Smooth muscle cell (in vitro differentiated cells): ENCODE results near the gene TTC9C. TPM values are rescaled to one million over a fixed set of nuclear protein-coding genes. Genes with fewer than 3 reads are reported as not detected.
A peak's percentile ranks its signal among the peaks of the same experiment; 100 is the strongest.

ENCODE experiments used
- DNase-seq: peaks from one replicate; lab custom pipeline; 2025; ENCODE audit not compliant: unreplicated experiment; lab: John Stamatoyannopoulos, UW
- H2AFZ ChIP-seq: fragments of 200-600 bp; sonication (generic); 2 replicates; pipeline ENCODE4 v1.6.0; 2016; ENCODE audit warnings: antibody characterized with exemption, low read depth, mild to moderate bottlenecking
- H3F3A ChIP-seq: fragments of 200-600 bp; sonication (generic); 2 replicates; pipeline ENCODE4 v1.6.0; 2017; ENCODE audit warnings: antibody characterized with exemption, low read depth
- H3K27ac ChIP-seq: fragments of 200-600 bp; sonication (generic); 2 replicates; pipeline ENCODE4 v1.5.1; 2016; ENCODE audit warnings: low read depth, mild to moderate bottlenecking
- H3K27me3 ChIP-seq: fragments of 200-600 bp; sonication (generic); 2 replicates; pipeline ENCODE4 v1.6.1; 2016; ENCODE audit warnings: low read depth, mild to moderate bottlenecking
- H3K36me3 ChIP-seq: fragments of 200-600 bp; sonication (generic); 2 replicates; pipeline ENCODE4 v1.5.1; 2016; ENCODE audit warnings: low read depth
- H3K4me1 ChIP-seq: fragments of 200-600 bp; sonication (generic); 2 replicates; pipeline ENCODE4 v1.5.1; 2016; ENCODE audit warnings: low read depth
- H3K4me2 ChIP-seq: fragments of 200-600 bp; sonication (generic); 2 replicates; pipeline ENCODE4 v1.6.0; 2016; ENCODE audit warnings: mild to moderate bottlenecking
- H3K4me3 ChIP-seq: fragments of 200-600 bp; sonication (generic); 2 replicates; pipeline ENCODE4 v1.5.1; 2016; ENCODE audit warnings: mild to moderate bottlenecking
- H3K79me2 ChIP-seq: fragments of 200-600 bp; sonication (generic); 2 replicates; pipeline ENCODE4 v1.6.0; 2016; ENCODE audit warnings: low read depth, mild to moderate bottlenecking
- H3K9ac ChIP-seq: fragments of 200-600 bp; sonication (generic); 2 replicates; pipeline ENCODE4 v1.6.0; 2016; ENCODE audit warnings: low read depth
- H3K9me3 ChIP-seq: fragments of 200-600 bp; sonication (generic); replicated peaks from 2 replicates; pipeline ENCODE4 v1.5.1; 2016; ENCODE audit warnings: low read depth
- H4K20me1 ChIP-seq: fragments of 200-600 bp; sonication (generic); 2 replicates; pipeline ENCODE4 v1.6.0; 2016; ENCODE audit warnings: low read depth
- CTCF ChIP-seq: fragments of 200-600 bp; sonication (generic); IDR thresholded peaks from 2 replicates; pipeline ENCODE4 v1.5.1; 2017; ENCODE audit warnings: borderline replicate concordance, mild to moderate bottlenecking, antibody characterized with exemption; ENCODE audit not compliant: insufficient read depth, poor library complexity, severe bottlenecking
- WGBS: methylation state at CpG from one replicate; pipeline ENCODE4 v1.1.7; 2016; ENCODE audit warnings: low lambda C conversion rate; 5-methylcytosine and 5-hydroxymethylcytosine counted together
- polyA plus RNA-seq: library from polyadenylated mRNA; unstranded; fragments of >200 nt; fragmentation: Nextera tagmentation; extraction: Ambion mirVana; gene quantifications from 2 replicates; pipeline ENCODE4 v1.2.1, GENCODE V29; 2016
- total RNA-seq: library from RNA; depleted of rRNA; stranded (reverse); fragments of >200 nt; gene quantifications from 2 replicates; pipeline ENCODE4 v1.2.3, GENCODE V29; 2014

Gene TTC9C
- total and polyA plus RNA-seq, 2 experiments from 2014 or later = 20.1 to 49.3 TPM

- peaks cover 16% of the 10 kb centered on the region for H3K4me1 ChIP-seq
- TF ChIP-seq CTCF = no peak
- H3K9me3 ChIP-seq = no peaks in the 10 kb centered on the region
- peak overlapping the region; percentile 77 for H3K9ac ChIP-seq
- H2AFZ ChIP-seq = no peak overlapping the region
- peak overlapping the region; percentile 87 for H3K4me3 ChIP-seq
- H3K27ac ChIP-seq = peak overlapping the region; percentile 89
- peaks cover 30% of the 10 kb centered on the region for H3K36me3 ChIP-seq
- 79% methylated on average over 8 of the region's 8 CpGs for WGBS
- peak overlapping the region; percentile 99 for H3K4me2 ChIP-seq
- no peaks in the 10 kb centered on the region for H3K27me3 ChIP-seq
- peaks cover 80% of the 10 kb centered on the region for H3K79me2 ChIP-seq
- DNase-seq = no peak
- H4K20me1 ChIP-seq = peaks cover 53% of the 10 kb centered on the region
- peaks cover 32% of the 10 kb centered on the region for H3F3A ChIP-seq
Measured at GRCh38 chr11:62724171-62724570, 4.1 kb upstream of the TTC9C start.

- H3K36me3 ChIP-seq = peaks cover 21% of the 10 kb centered on the region
- H3K9me3 ChIP-seq = no peaks in the 10 kb centered on the region
- H2AFZ ChIP-seq = no peak overlapping the region
- peak overlapping the region; percentile 77 for H3K9ac ChIP-seq
- WGBS = 3% methylated on average over 7 of the region's 7 CpGs
- H3K27ac ChIP-seq = peak overlapping the region; percentile 89
- H3K27me3 ChIP-seq = no peaks in the 10 kb centered on the region
- peaks cover 28% of the 10 kb centered on the region for H3F3A ChIP-seq
- no peak for TF ChIP-seq CTCF
- H3K4me3 ChIP-seq = peak overlapping the region; percentile 87
- peak overlapping the region; percentile 99 for H3K4me2 ChIP-seq
- peaks cover 81% of the 10 kb centered on the region for H3K79me2 ChIP-seq
- peaks cover 53% of the 10 kb centered on the region for H4K20me1 ChIP-seq
- DNase-seq = no peak
- peaks cover 27% of the 10 kb centered on the region for H3K4me1 ChIP-seq
Measured at GRCh38 chr11:62725646-62726045, 2.6 kb upstream of the TTC9C start.

- H3K27me3 ChIP-seq = no peaks in the 10 kb centered on the region
- no peak overlapping the region for H2AFZ ChIP-seq
- peak overlapping the region; percentile 77 for H3K9ac ChIP-seq
- peaks cover 23% of the 10 kb centered on the region for H3F3A ChIP-seq
- no peak for DNase-seq
- peaks cover 51% of the 10 kb centered on the region for H4K20me1 ChIP-seq
- peaks cover 15% of the 10 kb centered on the region for H3K36me3 ChIP-seq
- H3K4me2 ChIP-seq = peak overlapping the region; percentile 99
- WGBS = under 1% methylated on average over 49 of the region's 51 CpGs
- H3K9me3 ChIP-seq = no peaks in the 10 kb centered on the region
- H3K4me3 ChIP-seq = peak overlapping the region; percentile 87
- peaks cover 27% of the 10 kb centered on the region for H3K4me1 ChIP-seq
- peak overlapping the region; percentile 89 for H3K27ac ChIP-seq
- TF ChIP-seq CTCF = no peak
- peaks cover 82% of the 10 kb centered on the region for H3K79me2 ChIP-seq
Measured at GRCh38 chr11:62726156-62726914, 2.0 kb upstream of the TTC9C start.

GRCh38 chr11:62726915-62727164, 1.4 kb upstream of the TTC9C start:
- TF ChIP-seq CTCF = no peak
- Histone ChIP-seq H3K27me3 (no peaks in the 10 kb centered on the region), H3F3A (peaks cover 21% of the 10 kb centered on the region), H3K4me3 (peak overlapping the region; percentile 87), H2AFZ (peak overlapping the region; percentile 36), H3K36me3 (peaks cover 11% of the 10 kb centered on the region), H4K20me1 (peaks cover 47% of the 10 kb centered on the region), H3K27ac (peak overlapping the region; percentile 89), H3K4me1 (peaks cover 27% of the 10 kb centered on the region), H3K9ac (peak overlapping the region; percentile 77), H3K4me2 (peak overlapping the region; percentile 99), H3K9me3 (no peaks in the 10 kb centered on the region), H3K79me2 (peaks cover 82% of the 10 kb centered on the region)
- DNase-seq = no peak
- 2% methylated on average over 28 of the region's 37 CpGs for WGBS
